Left ventricle myocardium inferior (tissue), 1 donor: ENCODE measurements around the gene RYK. TPM values are rescaled to one million over a fixed set of nuclear protein-coding genes. Genes with fewer than 3 reads are reported as not detected.

ENCODE experiments used
- DNase-seq: peaks from one replicate; pipeline ENCODE4 v3.0.0-alpha.2; 2020
- H3K27ac ChIP-seq: fragments of 200-600 bp; replicated peaks from 2 replicates; pipeline ENCODE4 v1.8.0; 2021
- H3K27me3 ChIP-seq: fragments of 200-600 bp; 2 replicates; pipeline ENCODE4 v1.8.0; 2021; ENCODE audit warnings: low read depth
- H3K36me3 ChIP-seq: fragments of 200-600 bp; 2 replicates; pipeline ENCODE4 v1.8.0; 2021
- H3K4me1 ChIP-seq: fragments of 200-600 bp; 2 replicates; pipeline ENCODE4 v1.8.0; 2021
- H3K4me3 ChIP-seq: fragments of 200-600 bp; 2 replicates; pipeline ENCODE4 v1.8.0; 2021; ENCODE audit warnings: mild to moderate bottlenecking, moderate library complexity
- H3K9me3 ChIP-seq: fragments of 200-600 bp; replicated peaks from 2 replicates; pipeline ENCODE4 v1.8.0; 2021
- CTCF ChIP-seq: fragments of 200-600 bp; IDR thresholded peaks from 2 replicates; pipeline ENCODE4 v1.8.0; 2021; ENCODE audit warnings: antibody characterized with exemption, mild to moderate bottlenecking, borderline replicate concordance
- intact Hi-C: fragments of 100-400 bp; cut with micrococcal nuclease; formaldehyde crosslinking; loops from one replicate; pipeline ENCODE4 v1.11.0; 2022
- total RNA-seq: library from RNA; stranded (reverse); fragmentation: NEBNext Ultra II Directional; extraction: Animal tissue kit (Norgen Biotek cat#: 25700); gene quantifications from one replicate; pipeline ENCODE4 v1.2.1, GENCODE V29; 2021
- donor health status: DM: no; HTN: yes; CAD: no; lungs with severe emphysema.

RYK gene
- total RNA-seq, 1 donor from 2014 or later: 32.3 TPM

GRCh38 chr3:134244921-134245320, 5.7 kb downstream of the RYK start:
- no peak for TF ChIP-seq CTCF
- Histone ChIP-seq H3K27ac (no peak overlapping the region), H3K9me3 (no peaks in the 10 kb centered on the region), H3K36me3 (no peaks in the 10 kb centered on the region), H3K4me3 (no peak overlapping the region), H3K27me3 (no peaks in the 10 kb centered on the region), H3K4me1 (peaks cover 74% of the 10 kb centered on the region)
- DNase-seq: no peak
- intact Hi-C loops: no loop called here

DNA sequence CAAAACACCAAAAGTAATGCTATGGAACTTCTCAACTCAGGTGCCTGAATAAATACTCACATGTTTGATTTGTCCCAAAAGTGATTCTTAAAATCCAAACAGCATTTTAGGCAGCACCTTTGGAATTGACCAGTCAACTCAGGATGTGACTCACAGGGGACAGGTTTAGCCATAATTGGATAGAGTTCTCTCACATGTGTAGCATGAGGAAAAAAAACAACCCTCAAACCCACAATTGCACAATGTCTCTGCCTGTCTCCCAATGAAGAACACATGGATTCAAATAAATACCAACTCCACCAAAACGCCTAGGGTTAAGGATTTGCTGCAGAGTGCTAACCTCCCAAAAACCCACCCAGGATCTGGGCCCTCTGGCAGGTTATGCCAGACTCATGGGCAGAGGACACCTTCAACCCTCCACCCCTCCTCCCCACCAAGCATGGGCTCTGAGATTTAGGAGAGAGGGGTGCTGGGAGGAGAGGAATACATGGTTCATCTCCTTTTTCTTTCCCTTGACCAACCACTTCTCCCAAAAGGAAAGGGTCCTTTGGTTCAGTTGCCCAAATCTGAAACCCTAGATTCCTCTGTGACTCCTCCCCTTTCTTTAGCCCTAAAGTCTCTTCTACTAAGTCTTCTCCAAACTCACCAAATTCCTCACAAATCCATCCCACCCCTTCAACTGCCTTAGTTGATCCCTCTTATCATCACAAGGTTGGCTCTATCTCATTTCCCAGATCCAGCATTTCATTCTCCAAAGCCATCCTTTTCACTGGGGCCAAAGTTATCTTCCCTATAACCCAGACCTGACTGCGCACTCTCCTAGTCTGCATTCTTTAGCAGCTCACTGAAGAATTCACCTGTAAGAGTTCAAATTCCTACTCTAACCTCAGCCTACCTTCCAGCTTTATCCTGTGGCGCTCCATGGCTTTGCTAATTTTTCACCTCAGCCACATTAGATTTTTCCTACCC, 7.7 kb downstream of the RYK start:
- Histone ChIP-seq H3K27me3 (no peaks in the 10 kb centered on the region), H3K4me1 (peaks cover 74% of the 10 kb centered on the region), H3K4me3 (no peak overlapping the region), H3K9me3 (no peaks in the 10 kb centered on the region), H3K27ac (no peak overlapping the region), H3K36me3 (no peaks in the 10 kb centered on the region)
- DNase-seq: no peak
- intact Hi-C loops: no loop called here
- no peak for TF ChIP-seq CTCF

DNA sequence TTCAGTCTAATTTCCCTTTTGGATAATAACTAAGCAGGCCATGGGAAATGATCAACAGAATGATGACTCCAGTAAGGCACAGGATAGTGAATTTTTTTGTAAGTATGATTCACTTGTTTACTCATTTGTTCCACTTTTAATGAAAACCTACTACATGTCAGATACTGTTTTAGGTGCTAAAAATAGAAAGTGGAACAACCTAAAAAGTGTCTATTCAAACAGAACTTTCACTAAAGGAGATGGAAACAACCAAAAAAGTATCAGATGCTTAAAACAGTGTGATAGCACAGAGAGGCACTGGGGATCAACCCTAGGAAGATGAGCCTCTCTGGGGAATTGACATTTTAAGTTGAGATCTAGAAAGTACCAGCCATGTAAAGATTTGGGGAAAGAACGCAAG, 11.1 kb downstream of the RYK start:
- DNase-seq: no peak
- intact Hi-C loops: no loop called here
- TF ChIP-seq CTCF: no peak
- H3K36me3 ChIP-seq: no peaks in the 10 kb centered on the region
- no peak overlapping the region for H3K27ac ChIP-seq
- H3K4me3 ChIP-seq: no peak overlapping the region
- H3K9me3 ChIP-seq: no peaks in the 10 kb centered on the region
- H3K27me3 ChIP-seq: no peaks in the 10 kb centered on the region
- H3K4me1 ChIP-seq: peaks cover 82% of the 10 kb centered on the region

GRCh38 chr3:134237454-134238145, 13.1 kb downstream of the RYK start:
- TF ChIP-seq CTCF: no peak

GRCh38 chr3:134236505-134237170, 14.0 kb downstream of the RYK start:
- Histone ChIP-seq H3K4me3 (no peak overlapping the region), H3K36me3 (no peaks in the 10 kb centered on the region), H3K9me3 (no peaks in the 10 kb centered on the region), H3K27ac (peak overlapping the region; percentile 65), H3K27me3 (no peaks in the 10 kb centered on the region), H3K4me1 (peaks cover 77% of the 10 kb centered on the region)
- no peak for TF ChIP-seq CTCF
- intact Hi-C loops: no loop called here
- DNase-seq: no peak

More at GRCh38 chr3:134237454-134238145, 13.1 kb downstream of the RYK start:
- no peak for DNase-seq
- H3K4me3 ChIP-seq: peak overlapping the region; percentile 5
- intact Hi-C loops: no loop called here
- no peaks in the 10 kb centered on the region for H3K36me3 ChIP-seq
- H3K9me3 ChIP-seq: no peaks in the 10 kb centered on the region
- peak overlapping the region; percentile 65 for H3K27ac ChIP-seq
- H3K4me1 ChIP-seq: peaks cover 77% of the 10 kb centered on the region
- H3K27me3 ChIP-seq: no peaks in the 10 kb centered on the region
